ENCODE results near the gene SLC39A5. TPM values are rescaled to one million over a fixed set of nuclear protein-coding genes. Genes with fewer than 3 reads are reported as not detected.

The SLC39A5 gene
- total RNA-seq, 1 donor from 2014 or later, result not detected

DNA sequence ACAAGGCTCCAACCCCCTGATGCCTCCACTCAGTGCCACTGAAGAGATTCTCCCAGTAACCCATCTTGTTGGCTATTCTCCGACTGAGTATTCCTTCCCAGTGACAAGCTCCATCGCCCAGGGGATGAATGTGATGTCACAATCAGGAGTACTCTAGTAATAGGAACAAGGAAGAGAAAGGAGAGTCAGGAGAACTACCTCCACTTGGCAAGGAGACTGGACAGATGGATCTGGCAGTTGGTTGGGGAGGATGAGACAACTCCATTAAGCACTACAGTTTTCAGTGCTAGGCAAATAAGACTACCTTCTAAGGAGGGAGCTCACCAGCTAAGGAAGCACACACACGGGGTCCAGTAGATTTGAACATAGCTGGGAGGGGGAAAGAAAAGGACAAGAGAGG is 13.4 kb upstream of the SLC39A5 start:
- no peak for DNase-seq (ENCODE audit: low read depth)
- TF ChIP-seq, protein P1, sequence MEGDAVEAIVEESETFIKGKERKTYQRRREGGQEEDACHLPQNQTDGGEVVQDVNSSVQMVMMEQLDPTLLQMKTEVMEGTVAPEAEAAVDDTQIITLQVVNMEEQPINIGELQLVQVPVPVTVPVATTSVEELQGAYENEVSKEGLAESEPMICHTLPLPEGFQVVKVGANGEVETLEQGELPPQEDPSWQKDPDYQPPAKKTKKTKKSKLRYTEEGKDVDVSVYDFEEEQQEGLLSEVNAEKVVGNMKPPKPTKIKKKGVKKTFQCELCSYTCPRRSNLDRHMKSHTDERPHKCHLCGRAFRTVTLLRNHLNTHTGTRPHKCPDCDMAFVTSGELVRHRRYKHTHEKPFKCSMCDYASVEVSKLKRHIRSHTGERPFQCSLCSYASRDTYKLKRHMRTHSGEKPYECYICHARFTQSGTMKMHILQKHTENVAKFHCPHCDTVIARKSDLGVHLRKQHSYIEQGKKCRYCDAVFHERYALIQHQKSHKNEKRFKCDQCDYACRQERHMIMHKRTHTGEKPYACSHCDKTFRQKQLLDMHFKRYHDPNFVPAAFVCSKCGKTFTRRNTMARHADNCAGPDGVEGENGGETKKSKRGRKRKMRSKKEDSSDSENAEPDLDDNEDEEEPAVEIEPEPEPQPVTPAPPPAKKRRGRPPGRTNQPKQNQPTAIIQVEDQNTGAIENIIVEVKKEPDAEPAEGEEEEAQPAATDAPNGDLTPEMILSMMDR (conservative IDR thresholded peaks at IDR 0.05; ENCODE audit: low read depth, low read length), result no peak
- H3K4me3 ChIP-seq (ENCODE audit: low read depth, low read length), result no peak overlapping the region

DNA sequence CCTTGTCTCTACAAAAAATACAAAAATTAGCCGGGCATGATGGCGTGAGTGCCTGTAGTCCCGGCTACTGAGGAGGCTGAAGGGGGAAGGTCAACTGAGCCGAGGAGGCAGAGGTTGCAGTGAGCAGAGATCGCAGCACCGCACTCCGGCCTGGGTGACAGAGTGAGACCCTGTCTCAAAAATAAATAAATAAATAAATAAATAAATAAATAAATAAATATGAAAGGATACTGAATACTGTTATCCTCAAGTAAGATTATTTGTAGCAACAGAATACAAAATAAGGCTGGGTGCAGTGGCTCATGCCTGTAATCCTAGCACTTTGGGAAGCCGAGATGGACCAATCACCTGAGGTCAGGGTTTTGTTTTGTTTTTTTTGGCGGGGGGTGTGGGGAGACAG is 10.0 kb upstream of the SLC39A5 start:
- no peak overlapping the region for H3K4me3 ChIP-seq (ENCODE audit: low read depth, low read length)
- TF ChIP-seq, protein P1 (conservative IDR thresholded peaks at IDR 0.05; ENCODE audit: low read depth, low read length), result no peak
- no peak for DNase-seq (ENCODE audit: low read depth)

DNA sequence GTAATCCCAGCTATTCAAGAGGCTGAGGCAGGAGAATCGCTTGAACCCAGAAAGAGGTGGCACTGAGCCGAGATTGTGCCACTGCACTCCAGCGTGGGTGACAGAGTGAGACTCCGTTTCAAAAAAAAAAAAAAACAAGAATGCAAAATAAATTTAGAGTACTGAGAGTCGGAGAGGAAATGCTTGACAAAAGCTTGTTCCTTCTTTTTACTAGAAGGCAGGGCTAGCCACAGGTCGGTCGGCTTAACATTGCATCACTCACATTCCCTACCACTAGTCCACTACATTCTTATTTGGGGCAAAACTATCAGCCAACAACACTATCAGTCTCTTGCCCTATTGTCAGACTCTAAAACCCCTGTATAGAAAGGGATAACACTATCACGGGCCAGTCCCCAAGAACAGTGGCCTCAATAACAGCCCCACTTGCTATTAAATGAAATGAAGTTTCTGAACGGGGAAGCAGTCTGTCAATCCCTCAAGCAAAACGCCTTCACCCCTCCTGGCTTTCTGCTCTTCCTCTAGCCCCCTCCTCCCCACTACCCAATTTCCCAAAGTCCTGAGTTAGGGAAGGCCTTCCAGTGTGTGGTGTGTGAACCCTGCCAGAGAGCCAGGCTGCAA is 9.1 kb upstream of the SLC39A5 start:
- TF ChIP-seq, protein P1 (conservative IDR thresholded peaks at IDR 0.05; ENCODE audit: low read depth, low read length), result no peak
- peak; percentile 32 for DNase-seq (ENCODE audit: low read depth)
- H3K4me3 ChIP-seq (ENCODE audit: low read depth, low read length), result peak overlapping the region; percentile 72

DNA sequence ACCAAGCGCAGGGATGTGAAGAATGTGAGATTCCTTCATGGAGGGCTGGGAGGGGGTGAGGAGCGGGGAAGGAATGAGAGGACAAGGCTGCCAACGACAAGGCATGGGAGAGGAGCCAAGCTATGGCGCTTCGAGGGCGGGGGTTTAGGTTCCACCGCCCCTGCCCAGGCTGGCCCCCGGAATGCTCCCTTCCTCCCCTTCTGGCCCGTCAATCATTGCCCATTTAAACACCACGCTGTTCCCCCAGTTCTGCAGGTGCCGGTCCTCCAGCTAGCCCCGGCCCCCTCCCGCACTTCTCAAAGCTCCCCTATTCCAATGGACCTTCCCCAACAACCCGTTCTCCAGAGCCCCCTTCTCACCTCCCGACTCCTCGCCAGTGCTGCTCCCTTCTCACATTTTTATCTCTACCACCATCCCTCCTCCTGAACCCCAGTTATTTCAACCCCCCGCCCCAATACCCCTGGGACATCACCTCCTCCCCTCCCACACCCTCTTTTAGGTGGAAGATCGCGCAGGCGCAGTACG is 8.6 kb upstream of the SLC39A5 start:
- no peak for DNase-seq (ENCODE audit: low read depth)
- H3K4me3 ChIP-seq (ENCODE audit: low read depth, low read length), result peak overlapping the region; percentile 72
- TF ChIP-seq, protein P1 (conservative IDR thresholded peaks at IDR 0.05; ENCODE audit: low read depth, low read length), result no peak

DNA sequence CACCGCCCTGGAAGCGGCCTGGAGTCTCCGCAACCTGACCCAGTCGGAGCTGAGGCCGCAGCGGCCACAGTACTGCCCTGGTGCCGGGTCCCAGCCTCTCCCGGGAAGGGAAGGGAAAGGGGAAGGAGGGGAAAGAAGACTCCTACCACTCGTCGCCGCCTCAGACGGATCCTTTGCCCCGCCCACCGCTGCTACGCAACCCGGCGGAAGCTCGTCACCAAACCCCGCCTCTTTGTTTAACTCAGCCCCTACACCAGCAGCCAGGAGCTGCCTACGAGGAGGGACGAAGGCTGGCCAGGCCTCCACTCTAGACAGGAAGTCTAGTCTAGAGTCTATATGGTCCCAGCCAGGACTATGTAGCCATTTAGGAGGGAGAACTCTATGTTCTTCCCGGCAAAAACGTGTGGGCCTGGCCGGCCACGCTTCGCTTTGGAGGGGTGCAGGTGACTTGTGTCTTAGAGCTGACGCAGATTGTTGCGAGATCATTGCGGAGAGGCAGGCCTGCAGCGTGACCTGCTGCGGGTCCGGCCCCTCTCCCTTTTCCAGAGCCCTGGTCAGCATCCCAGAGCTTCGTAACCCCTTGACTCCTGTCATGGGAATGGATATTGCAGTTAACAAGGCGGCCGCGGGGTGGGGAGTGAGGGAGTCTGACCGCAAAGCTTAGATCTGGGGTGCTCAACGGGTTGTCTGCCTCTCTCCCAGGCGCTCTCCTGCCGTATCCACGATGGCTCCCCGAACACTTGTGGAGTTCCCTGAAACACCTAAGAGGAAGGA is 7.9 kb upstream of the SLC39A5 start, which contains the start of gene RNF41:
Gene RNF41, minus strand, starts transcription at position 166 of the 774 bp plus-strand sequence. CDS start 7,875 bp downstream, outside the sequence.
- peak within 1 kb of the TSS; percentile 72 for H3K4me3 ChIP-seq (ENCODE audit: low read depth, low read length)
- peak; percentile 68 for DNase-seq (ENCODE audit: low read depth)
- TF ChIP-seq, protein P1 (conservative IDR thresholded peaks at IDR 0.05; ENCODE audit: low read depth, low read length), result peak; percentile 24

DNA sequence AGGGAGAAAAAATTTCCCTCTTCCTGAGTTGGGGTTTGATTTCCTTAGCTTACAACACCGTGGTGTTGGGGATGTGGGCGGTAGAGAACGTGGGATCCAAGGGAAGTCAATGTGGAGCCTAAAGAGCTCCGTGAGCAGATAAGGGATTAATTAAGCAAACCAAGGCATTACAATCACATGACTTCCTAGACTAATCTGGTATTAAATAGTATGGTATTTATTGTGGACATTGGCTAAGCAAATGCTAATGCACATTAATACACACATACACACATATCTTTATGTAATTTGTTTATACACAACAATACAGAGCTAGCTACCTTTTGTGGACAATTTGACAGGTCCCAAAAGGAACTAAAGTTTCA is 7.3 kb upstream of the SLC39A5 start:
- TF ChIP-seq, protein P1 (conservative IDR thresholded peaks at IDR 0.05; ENCODE audit: low read depth, low read length), result no peak
- DNase-seq (ENCODE audit: low read depth), result no peak
- H3K4me3 ChIP-seq (ENCODE audit: low read depth, low read length), result peak overlapping the region; percentile 72
